GM12878 (cell line): ENCODE measurements around the gene GRIN2D. TPM values are rescaled to one million over a fixed set of nuclear protein-coding genes. Genes with fewer than 3 reads are reported as not detected.

Experiments used
- ATAC-seq: fragments of 200-7000 bp; cut with Tn5 transposase; 3 replicates; pipeline ENCODE4 v1.9.1; 2020; ENCODE audit warnings: mild to moderate bottlenecking, moderate library complexity
- BruUV-seq: library from RNA; stranded (reverse); fragments of 400-500 nt; replicated peaks from 2 replicates; lab custom pipeline; 2021; lab: Mats Ljungman, UMichigan
- CTCF ChIA-PET: fragments of 300-600 bp; sonication (Branson Sonifier 250); formaldehyde crosslinking; extraction: SDS; loops from one replicate; lab custom pipeline; 2021; ENCODE audit warnings: inconsistent platforms; lab: Yijun Ruan, JAX
- POLR2A ChIA-PET: fragments of 350-600 bp; formaldehyde crosslinking; extraction: SDS; loops from one replicate; lab custom pipeline; 2021; ENCODE audit warnings: inconsistent platforms; lab: Charles Lee
- RAD21 ChIA-PET: fragments of 300-600 bp; sonication (Branson Sonifier 250); formaldehyde crosslinking; loops from one replicate; lab custom pipeline; 2023; ENCODE audit warnings: antibody characterized with exemption; ENCODE audit not compliant: unreplicated experiment; lab: Charles Lee
- SMC1A ChIA-PET: fragments of 300-600 bp; sonication (Branson Sonifier 250); formaldehyde crosslinking; loops from one replicate; lab custom pipeline; 2023; ENCODE audit not compliant: unreplicated experiment, uncharacterized antibody; lab: Charles Lee
- DNase-seq: peaks from one replicate; pipeline ENCODE4 v3.0.0-alpha.2; 2011; ENCODE audit warnings: low read depth, low spot score
- FAIRE-seq: peaks from 3 replicates; lab custom pipeline; 2011; peaks lifted over from hg19 to GRCh38; lab: Jason Lieb, UNC
- H2AFZ ChIP-seq: 2 replicates; pipeline ENCODE4 v1.6.0; 2011; ENCODE audit warnings: low read depth, low read length, control low read depth; ENCODE audit not compliant: control insufficient read depth
- H3K27ac ChIP-seq: 2 replicates; pipeline ENCODE4 v1.5.1; 2011; ENCODE audit warnings: control low read depth; ENCODE audit not compliant: control insufficient read depth, insufficient read depth
- H3K27me3 ChIP-seq, 2 experiments: replicated peaks in 1 of 2; 2 replicates each; pipeline versions ENCODE4 v1.6.0 to v1.6.1; 2011; ENCODE audit warnings: low read length in 1 of 2; ENCODE audit not compliant: control insufficient read depth in 2 of 2, insufficient read depth in 2 of 2
- H3K36me3 ChIP-seq, 2 experiments: 2 replicates each; pipeline ENCODE4 v1.5.1; 2011; ENCODE audit warnings: low read length in 1 of 2; ENCODE audit not compliant: control insufficient read depth in 2 of 2, insufficient read depth in 2 of 2
- H3K4me1 ChIP-seq: 2 replicates; pipeline ENCODE4 v1.6.1; 2011; ENCODE audit warnings: mild to moderate bottlenecking, low read length, moderate library complexity, mixed read lengths; ENCODE audit not compliant: control insufficient read depth, insufficient read depth
- H3K4me2 ChIP-seq: 2 replicates; pipeline ENCODE4 v1.6.0; 2011; ENCODE audit warnings: control low read depth; ENCODE audit not compliant: control insufficient read depth, insufficient read depth
- H3K4me3 ChIP-seq: fragments of 200-600 bp; sonication (generic); 2 replicates; pipeline ENCODE4 v1.5.1; 2016
- H3K79me2 ChIP-seq: 2 replicates; pipeline ENCODE4 v1.6.0; 2011; ENCODE audit warnings: low read length; ENCODE audit not compliant: control insufficient read depth, insufficient read depth
- H3K9ac ChIP-seq: 2 replicates; pipeline ENCODE4 v1.8.0; 2011; ENCODE audit warnings: low read length, control low read depth, mixed read lengths; ENCODE audit not compliant: control insufficient read depth, insufficient read depth
- H3K9me3 ChIP-seq: replicated peaks from 3 replicates; pipeline ENCODE4 v1.5.1; 2011; ENCODE audit warnings: mild to moderate bottlenecking, low read length; ENCODE audit not compliant: control insufficient read depth, insufficient read depth
- H4K20me1 ChIP-seq: 2 replicates; pipeline ENCODE4 v1.6.0; 2011; ENCODE audit not compliant: control insufficient read depth, insufficient read depth
- ATF7 ChIP-seq: fragments of 450-650 bp; IDR thresholded peaks from 2 replicates; pipeline ENCODE4 v1.6.1; 2016; ENCODE audit warnings: low read depth, mild to moderate bottlenecking
- BHLHE40 ChIP-seq, 2 experiments: fragments of 450-650 bp in 1 of 2; IDR thresholded peaks; 2 replicates each; pipeline ENCODE4 v1.6.1; 2011 to 2017; ENCODE audit warnings: low read depth in 2 of 2, borderline replicate concordance in 1 of 2, improper control_type of control experiment in 1 of 2, low read length in 1 of 2, mild to moderate bottlenecking in 1 of 2
- E4F1 ChIP-seq: fragments of 450-650 bp; IDR thresholded peaks from 2 replicates; pipeline ENCODE4 v1.6.1; 2018; ENCODE audit warnings: borderline replicate concordance, mild to moderate bottlenecking; ENCODE audit not compliant: partially characterized antibody
- EP300 ChIP-seq, 2 experiments: fragments of 150-350 bp in 1 of 2; IDR thresholded peaks; 2 replicates each; pipeline ENCODE4 v1.6.1; 2011 to 2012; ENCODE audit warnings: low read depth in 2 of 2, low read length in 2 of 2, borderline replicate concordance in 1 of 2, improper control_type of control experiment in 1 of 2, inconsistent platforms in 1 of 2; ENCODE audit not compliant: control insufficient read depth in 1 of 2
- FOXK2 ChIP-seq: fragments of 450-650 bp; IDR thresholded peaks from 2 replicates; pipeline ENCODE4 v1.6.1; 2017; ENCODE audit warnings: mild to moderate bottlenecking, moderate library complexity
- IKZF1 ChIP-seq: fragments of 450-650 bp; conservative IDR thresholded peaks from 2 replicates; pipeline ENCODE4 v1.6.1; 2017; ENCODE audit warnings: antibody characterized with exemption, mild to moderate bottlenecking
- KAT2A ChIP-seq: conservative IDR thresholded peaks from 2 replicates; pipeline ENCODE4 v1.6.1; 2011; ENCODE audit warnings: low read depth, low read length; ENCODE audit not compliant: control insufficient read depth
- NFYB ChIP-seq: IDR thresholded peaks from 2 replicates; pipeline ENCODE4 v1.6.1; 2011; ENCODE audit warnings: low read depth, mild to moderate bottlenecking, low read length, improper control_type of control experiment, moderate library complexity; ENCODE audit not compliant: insufficient read depth
- POU2F2 ChIP-seq: IDR thresholded peaks from 3 replicates; pipeline ENCODE4 v1.6.1; 2011; ENCODE audit warnings: low read depth, mild to moderate bottlenecking, low read length, borderline replicate concordance
- RAD51 ChIP-seq: fragments of 450-650 bp; IDR thresholded peaks from 2 replicates; pipeline ENCODE4 v1.6.1; 2016; ENCODE audit warnings: moderate library complexity, mild to moderate bottlenecking, inconsistent platforms
- RBBP5 ChIP-seq: fragments of 200-600 bp; sonication (generic); conservative IDR thresholded peaks from 2 replicates; pipeline ENCODE4 v1.6.1; 2016
- RUNX3 ChIP-seq: IDR thresholded peaks from 2 replicates; pipeline ENCODE4 v1.6.1; 2012; ENCODE audit warnings: low read length, inconsistent platforms
- SMAD1 ChIP-seq: fragments of 450-650 bp; IDR thresholded peaks from 2 replicates; pipeline ENCODE4 v1.6.1; 2018; ENCODE audit warnings: mild to moderate bottlenecking, low read depth; ENCODE audit not compliant: partially characterized antibody
- SMAD5 ChIP-seq: IDR thresholded peaks from 2 replicates; pipeline ENCODE4 v1.6.1; 2016; ENCODE audit warnings: antibody characterized with exemption, low read depth
- SP1 ChIP-seq: IDR thresholded peaks from one replicate; pipeline ENCODE4 v1.6.1; 2011; ENCODE audit warnings: low read depth, low read length
- SRF ChIP-seq, 2 experiments: IDR thresholded peaks; 2 replicates each; pipeline ENCODE4 v1.6.1; 2011; ENCODE audit warnings: low read depth in 2 of 2, low read length in 2 of 2, mild to moderate bottlenecking in 1 of 2, moderate library complexity in 1 of 2
- TCF12 ChIP-seq: IDR thresholded peaks from 2 replicates; pipeline ENCODE4 v1.6.1; 2011; ENCODE audit warnings: low read depth, mild to moderate bottlenecking, low read length
- USF1 ChIP-seq: IDR thresholded peaks from 2 replicates; pipeline ENCODE4 v1.6.1; 2011; ENCODE audit warnings: borderline replicate concordance, low read depth, mild to moderate bottlenecking, moderate library complexity, mixed read lengths, low read length; ENCODE audit not compliant: insufficient read depth; ENCODE audit errors: extremely low read length
- WGBS: methylation state at CpG from one replicate; pipeline ENCODE4 v1.1.6; 2016; ENCODE audit warnings: low lambda C conversion rate; ENCODE audit not compliant: insufficient replicate concordance, insufficient coverage; ENCODE audit errors: missing lambda C conversion rate; 5-methylcytosine and 5-hydroxymethylcytosine counted together
- in situ Hi-C: fragments of 300-500 bp; cut with MboI; formaldehyde crosslinking; loops from 9 replicates; pipeline ENCODE4 v1.14.3; 2018; ENCODE audit warnings: mixed read lengths
- intact Hi-C: fragments of 100-400 bp; cut with micrococcal nuclease; formaldehyde crosslinking; loops from one replicate; pipeline ENCODE4 v1.14.2; 2022; ENCODE audit not compliant: unreplicated experiment
- polyA plus RNA-seq, 11 experiments: library from polyadenylated mRNA; depleted of rRNA in 4 of 11; unstranded in 6 of 11; stranded (reverse) in 5 of 11; fragments of >200 nt; fragmentation: Nextera tagmentation in 4 of 11; fragmentation: Illumina TruSeq in 1 of 11; extraction: Ambion mirVana in 4 of 11; extraction: Trizol in 1 of 11; gene quantifications; 1 replicate in 1 of 11; 2 replicates in 10 of 11; pipeline versions ENCODE4 v1.2.1 to v1.2.3, GENCODE V29; 2011 to 2016; ENCODE audit warnings: inconsistent platforms in 2 of 11, missing spikeins in 2 of 11, low read depth in 1 of 11
- total RNA-seq, 4 experiments: library from RNA; depleted of rRNA in 3 of 4; stranded (reverse); fragments of >200 nt in 3 of 4; fragmentation: Illumina TruSeq in 1 of 4; extraction: Trizol in 1 of 4; gene quantifications; 2 replicates each; pipeline versions ENCODE4 v1.2.1 to v1.2.3, GENCODE V29; 2013 to 2021

Gene GRIN2D
- total and polyA plus RNA-seq, 10 of the 15 experiments (the other 5 are each of a cell fraction or from before 2014, with no cell fraction given), result 0.03 to 0.38 (median 0.04) TPM; not detected in 3

GRCh38 chr19:48359123-48359522 lies 34.3 kb upstream of the GRIN2D start:
- peaks cover 3% of the 10 kb centered on the region for H3K79me2 ChIP-seq
- H3K27ac ChIP-seq, result no peak overlapping the region
- RAD21 ChIA-PET, result no interaction called here
- ATAC-seq (no peak), FAIRE-seq (no peak), DNase-seq (no peak)
- TF ChIP-seq RBBP5, result no peak
- no peak for TF ChIP-seq BHLHE40 (IDR thresholded peaks at IDR 0.05; ENCODE audit: borderline replicate concordance in 1 of 2, low read depth in 2 of 2, low read length in 1 of 2)
- no peak for TF ChIP-seq TCF12
- no peak for TF ChIP-seq E4F1
- no peak for TF ChIP-seq ATF7
- TF ChIP-seq POU2F2, result no peak
- TF ChIP-seq SMAD1, result no peak
- TF ChIP-seq KAT2A, result no peak
- no peak for TF ChIP-seq IKZF1
- TF ChIP-seq SMAD5, result no peak
- no peak for TF ChIP-seq RAD51
- no peak for TF ChIP-seq RUNX3
- TF ChIP-seq SRF (IDR thresholded peaks at IDR 0.05; ENCODE audit: low read depth in 2 of 2, low read length in 2 of 2), result no peak
- no peak for TF ChIP-seq SP1
- no peak for TF ChIP-seq EP300 (IDR thresholded peaks at IDR 0.05; ENCODE audit: borderline replicate concordance in 1 of 2, control insufficient read depth in 1 of 2, low read depth in 2 of 2, low read length in 2 of 2)
- TF ChIP-seq USF1, result no peak
- no peak for TF ChIP-seq FOXK2
- no peak for TF ChIP-seq NFYB
- in situ Hi-C loops, result no loop called here
- H3K4me1 ChIP-seq, result peaks cover 3% of the 10 kb centered on the region; the same call in 1 of the 2 replicates
- CTCF ChIA-PET, result interaction anchor here (0.8 to 1.6 kb wide), 3 partner anchors 26 to 230 kb away, joined by 3 to 5 read pairs (median 4); no protein-coding TSS in a partner anchor
- SMC1A ChIA-PET, result no interaction called here
- intact Hi-C loops, result no loop called here
- H3K4me3 ChIP-seq, result no peak overlapping the region
- no peaks in the 10 kb centered on the region; a peak in 1 of 4 replicates for H3K36me3 ChIP-seq
- no peak overlapping the region for H3K4me2 ChIP-seq
- BruUV-seq, result no TSS peak
- H3K9ac ChIP-seq, result no peak overlapping the region
- H3K27me3 ChIP-seq, result no peaks in the 10 kb centered on the region
- POLR2A ChIA-PET, result interaction anchor here (0.6 kb wide), 1 partner anchor 13 kb away, joined by 3 read pairs; no protein-coding TSS in a partner anchor
- no peaks in the 10 kb centered on the region for H3K9me3 ChIP-seq
- 88% methylated on average over 5 of the region's 5 CpGs for WGBS
- no peak overlapping the region for H2AFZ ChIP-seq
- H4K20me1 ChIP-seq, result no peaks in the 10 kb centered on the region
